ENCODE data around the gene PLAC1. TPM values are rescaled to one million over a fixed set of nuclear protein-coding genes. Genes with fewer than 3 reads are reported as not detected.
A peak's percentile ranks its signal among the peaks of the same experiment; 100 is the strongest.

PLAC1 gene
- total and polyA plus RNA-seq, 2 of the 4 experiments (the other 2 are of a cell fraction): 0.36 to 0.74 TPM

DNA sequence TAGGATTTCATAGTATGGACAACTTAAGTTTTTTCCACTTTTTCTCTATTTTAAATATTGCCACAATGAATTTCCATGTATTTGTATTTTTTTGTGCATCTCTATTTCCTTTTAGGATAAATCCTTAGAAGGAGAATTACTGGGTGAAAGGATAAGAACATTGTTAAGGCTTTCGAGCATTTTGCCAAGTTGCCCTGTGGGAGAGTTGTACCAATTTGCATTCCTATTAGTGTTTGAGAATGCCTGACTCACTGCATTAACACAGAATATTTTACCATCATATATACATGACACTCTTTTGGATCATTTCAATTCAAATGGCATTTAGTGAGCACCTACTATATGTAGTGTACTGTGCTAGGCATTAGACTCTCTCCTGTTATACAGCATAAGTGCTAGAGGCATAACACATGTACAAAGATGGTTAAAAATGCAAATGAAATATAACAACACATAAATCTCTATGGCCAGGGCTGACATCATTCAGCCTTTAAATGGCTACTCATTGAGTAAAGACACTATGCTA is 57.0 kb downstream of the PLAC1 start:
- no TSS peak for BruUV-seq (replicated peaks)
- H3K27me3 ChIP-seq (ENCODE audit: control insufficient read depth, insufficient read depth, low read length): no peaks in the 10 kb centered on the region
- H2AK5ac ChIP-seq (ENCODE audit: low read depth, low read length): no peak overlapping the region
- WGBS, 2 experiments (ENCODE audit: extremely low coverage in 2 of 2, insufficient read length in 1 of 2): no CpG with 5 or more reads among the region's 1 CpG
- no peak overlapping the region for H3K56ac ChIP-seq (ENCODE audit: extremely low read depth, insufficient read depth, low read length)
- dilution Hi-C loops (cut with HindIII; ENCODE audit: low sequenced_read_pairs, unreplicated experiment) (no loop called here), in situ Hi-C loops (cut with MboI; ENCODE audit: low sequenced_read_pairs) (no loop called here), intact Hi-C loops (cut with micrococcal nuclease) (loop anchor here (5.0 kb wide), 1 partner anchor 151 kb away; no protein-coding TSS in a partner anchor)
- H3K14ac ChIP-seq (replicated peaks; ENCODE audit: low read depth, low read length): no peak overlapping the region
- no peak overlapping the region for H2AK9ac ChIP-seq (replicated peaks; ENCODE audit: low read depth, low read length, poor library complexity)
- no peak overlapping the region for H3K23ac ChIP-seq (ENCODE audit: low read depth, low read length)
- no peak overlapping the region for H4K8ac ChIP-seq (ENCODE audit: low read depth in 2 of 2, low read length in 2 of 2)
- H3K79me1 ChIP-seq (ENCODE audit: low read depth in 1 of 2, low read length in 2 of 2): no peaks in the 10 kb centered on the region
- H3K36me3 ChIP-seq (ENCODE audit: control insufficient read depth, insufficient read depth, low read length): no peaks in the 10 kb centered on the region
- H2BK15ac ChIP-seq (ENCODE audit: low read depth, low read length): no peak overlapping the region
- H3K4ac ChIP-seq (ENCODE audit: low read depth, low read length): no peak overlapping the region
- ChIA-PET CTCF (no interaction called here), POLR2A (ENCODE audit: unreplicated experiment) (interaction anchor here (1.1 kb wide), 1 partner anchor 30 kb away, joined by 3 read pairs; no protein-coding TSS in a partner anchor)
- TF ChIP-seq RCOR1 (IDR thresholded peaks at IDR 0.05; ENCODE audit: insufficient replicate concordance, low read length): no peak
- TF ChIP-seq SMC3 (IDR thresholded peaks at IDR 0.05; ENCODE audit: low read depth, low read length): no peak
- no peak for TF ChIP-seq FOS (IDR thresholded peaks at IDR 0.05; ENCODE audit: low read depth, low read length)
- no peak for TF ChIP-seq MAFK (IDR thresholded peaks at IDR 0.05; ENCODE audit: low read depth, low read length)
- no peak for TF ChIP-seq USF2 (IDR thresholded peaks at IDR 0.05; ENCODE audit: low read depth, low read length)
- TF ChIP-seq, protein P1, sequence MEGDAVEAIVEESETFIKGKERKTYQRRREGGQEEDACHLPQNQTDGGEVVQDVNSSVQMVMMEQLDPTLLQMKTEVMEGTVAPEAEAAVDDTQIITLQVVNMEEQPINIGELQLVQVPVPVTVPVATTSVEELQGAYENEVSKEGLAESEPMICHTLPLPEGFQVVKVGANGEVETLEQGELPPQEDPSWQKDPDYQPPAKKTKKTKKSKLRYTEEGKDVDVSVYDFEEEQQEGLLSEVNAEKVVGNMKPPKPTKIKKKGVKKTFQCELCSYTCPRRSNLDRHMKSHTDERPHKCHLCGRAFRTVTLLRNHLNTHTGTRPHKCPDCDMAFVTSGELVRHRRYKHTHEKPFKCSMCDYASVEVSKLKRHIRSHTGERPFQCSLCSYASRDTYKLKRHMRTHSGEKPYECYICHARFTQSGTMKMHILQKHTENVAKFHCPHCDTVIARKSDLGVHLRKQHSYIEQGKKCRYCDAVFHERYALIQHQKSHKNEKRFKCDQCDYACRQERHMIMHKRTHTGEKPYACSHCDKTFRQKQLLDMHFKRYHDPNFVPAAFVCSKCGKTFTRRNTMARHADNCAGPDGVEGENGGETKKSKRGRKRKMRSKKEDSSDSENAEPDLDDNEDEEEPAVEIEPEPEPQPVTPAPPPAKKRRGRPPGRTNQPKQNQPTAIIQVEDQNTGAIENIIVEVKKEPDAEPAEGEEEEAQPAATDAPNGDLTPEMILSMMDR (conservative IDR thresholded peaks at IDR 0.05; ENCODE audit: low read depth, low read length): no peak
- TF ChIP-seq POLR2A (IDR thresholded peaks at IDR 0.05; ENCODE audit: low read depth, low read length): no peak
- no peak for TF ChIP-seq CEBPB (IDR thresholded peaks at IDR 0.05; ENCODE audit: low read depth, low read length)
- TF ChIP-seq MAZ (IDR thresholded peaks at IDR 0.05; ENCODE audit: borderline replicate concordance, low read depth, low read length): no peak
- TF ChIP-seq RFX5 (IDR thresholded peaks at IDR 0.05; ENCODE audit: low read depth, low read length): no peak
- no peak for TF ChIP-seq BHLHE40 (IDR thresholded peaks at IDR 0.05; ENCODE audit: low read depth, low read length)
- TF ChIP-seq MXI1 (IDR thresholded peaks at IDR 0.05; ENCODE audit: borderline replicate concordance, low read depth, low read length): no peak
- no peak for TF ChIP-seq NFE2L2 (IDR thresholded peaks at IDR 0.05; ENCODE audit: low read depth, low read length)
- TF ChIP-seq CHD1 (IDR thresholded peaks at IDR 0.05; ENCODE audit: low read depth, low read length): no peak
- no peak for TF ChIP-seq ELK1 (IDR thresholded peaks at IDR 0.05; ENCODE audit: borderline replicate concordance, low read depth, low read length)
- no peak overlapping the region for H4K91ac ChIP-seq (ENCODE audit: insufficient read depth, low read depth, low read length)
- H3K9ac ChIP-seq (ENCODE audit: low read depth, low read length): no peak overlapping the region
- no peak overlapping the region for H3K18ac ChIP-seq (ENCODE audit: low read depth, low read length)
- H2BK20ac ChIP-seq (ENCODE audit: low read depth, low read length): 0 out of 2 replicates have a peak overlapping the region, but pooled peaks have one; percentile 20
- no peak overlapping the region for H3K4me2 ChIP-seq (ENCODE audit: low read depth, low read length)
- H4K5ac ChIP-seq (ENCODE audit: low read depth, low read length): no peak overlapping the region
- no peak overlapping the region for H2AFZ ChIP-seq (replicated peaks; ENCODE audit: low read length, poor library complexity)
- H3K27ac ChIP-seq (ENCODE audit: insufficient read depth, low read length): no peak overlapping the region
- H3K9me3 ChIP-seq (ENCODE audit: control insufficient read depth, insufficient read depth, low read length): no peaks in the 10 kb centered on the region
- no peaks in the 10 kb centered on the region for H4K20me1 ChIP-seq (ENCODE audit: insufficient read depth, low read length)
- H2BK120ac ChIP-seq (ENCODE audit: low read depth, low read length): no peak overlapping the region
- no peak overlapping the region for H2BK5ac ChIP-seq (ENCODE audit: low read depth, low read length, poor library complexity, severe bottlenecking)
- peaks cover 15% of the 10 kb centered on the region for H3K4me1 ChIP-seq (ENCODE audit: control insufficient read depth, insufficient read depth, low read length)
- no peak for ATAC-seq (ENCODE audit: low read depth)
- peak; percentile 27 for DNase-seq
- no peak overlapping the region for H3K4me3 ChIP-seq (ENCODE audit: insufficient read depth, low read depth, low read length)
- H3K9me1 ChIP-seq (ENCODE audit: insufficient read depth, low read length): peaks cover 12% of the 10 kb centered on the region; the same call in 1 of the 2 replicates

Data from IMR-90 (cell line).